Panc1 (cell line): Measurements from ENCODE around the gene SSH3. TPM values are rescaled to one million over a fixed set of nuclear protein-coding genes. Genes with fewer than 3 reads are reported as not detected.

Experiments
- ATAC-seq: fragments of 200-7000 bp; cut with Tn5 transposase; 2 replicates; pipeline ENCODE4 v1.9.1; 2020; ENCODE audit warnings: mild to moderate bottlenecking, moderate library complexity
- BruUV-seq: library from RNA; stranded (reverse); fragments of 400-500 nt; replicated peaks from 2 replicates; lab custom pipeline; 2021; lab: Mats Ljungman, UMichigan
- CTCF ChIA-PET: fragments of 300-600 bp; sonication (Branson Sonifier 250); formaldehyde crosslinking; loops from one replicate; lab custom pipeline; 2022; ENCODE audit warnings: antibody characterized with exemption; lab: Charles Lee
- POLR2A ChIA-PET: fragments of 300-600 bp; sonication (Branson Sonifier 250); formaldehyde crosslinking; loops from one replicate; lab custom pipeline; 2022; ENCODE audit warnings: antibody characterized with exemption; lab: Charles Lee
- DNase-seq: peaks from one replicate; pipeline ENCODE4 v3.0.0-alpha.2; 2010; ENCODE audit warnings: low read depth, low spot score
- H3K27ac ChIP-seq: 2 replicates; pipeline ENCODE4 v1.5.1; 2011; ENCODE audit warnings: mild to moderate bottlenecking, low read length, inconsistent platforms
- H3K27me3 ChIP-seq: fragments of 200-500 bp; sonication (Bioruptor generic); 2 replicates; pipeline ENCODE4 v1.6.0; 2014; ENCODE audit warnings: low read length, inconsistent platforms; ENCODE audit not compliant: control insufficient read depth, insufficient read depth
- H3K36me3 ChIP-seq: fragments of 200-500 bp; sonication (Bioruptor generic); 2 replicates; pipeline ENCODE4 v1.5.1; 2014; ENCODE audit warnings: inconsistent platforms, mild to moderate bottlenecking, low read length, moderate library complexity; ENCODE audit not compliant: control insufficient read depth, insufficient read depth
- H3K4me1 ChIP-seq: 2 replicates; pipeline ENCODE4 v1.5.1; 2011; ENCODE audit warnings: inconsistent platforms, mild to moderate bottlenecking, low read length, moderate library complexity; ENCODE audit not compliant: control insufficient read depth, insufficient read depth
- H3K4me3 ChIP-seq, 2 experiments: 2 replicates each; pipeline ENCODE4 v1.5.1; 2011 to 2012; ENCODE audit warnings: low read depth in 2 of 2, low read length in 2 of 2, mild to moderate bottlenecking in 2 of 2, inconsistent platforms in 1 of 2, moderate library complexity in 1 of 2
- H3K9me3 ChIP-seq: fragments of 200-500 bp; sonication (Bioruptor generic); 2 replicates; pipeline ENCODE4 v1.5.1; 2014; ENCODE audit warnings: low read depth, mild to moderate bottlenecking, inconsistent platforms, low read length, moderate library complexity; ENCODE audit not compliant: control insufficient read depth, insufficient read depth
- POLR2AphosphoS5 ChIP-seq: IDR thresholded peaks from 2 replicates; pipeline ENCODE4 v1.6.1; 2012; ENCODE audit warnings: mild to moderate bottlenecking, low read depth, low read length, moderate library complexity
- SIN3A ChIP-seq: IDR thresholded peaks from 2 replicates; pipeline ENCODE4 v1.6.1; 2012; ENCODE audit warnings: low read depth, mild to moderate bottlenecking, low read length, moderate library complexity, borderline replicate concordance; ENCODE audit not compliant: insufficient read depth
- TCF7L2 ChIP-seq: IDR thresholded peaks from 2 replicates; pipeline ENCODE4 v1.6.1; 2011; ENCODE audit warnings: mild to moderate bottlenecking, low read depth, low read length, inconsistent platforms
- in situ Hi-C: cut with HindIII; loops from 2 replicates; pipeline ENCODE4 v1.10.0; 2016; ENCODE audit warnings: low sequenced_read_pairs, low pct_unique_long_range_greater_than_20kb
- intact Hi-C: fragments of 100-400 bp; cut with micrococcal nuclease; formaldehyde crosslinking; loops from one replicate; pipeline ENCODE4 v1.10.0; 2022; ENCODE audit not compliant: unreplicated experiment
- total RNA-seq: library from RNA; stranded (reverse); gene quantifications from one replicate; pipeline ENCODE4 v1.2.1, GENCODE V29; 2021; ENCODE audit not compliant: unreplicated experiment
- TF ChIP-seq, protein P1 (sequence below), 2 experiments: IDR thresholded peaks; 2 replicates each; pipeline ENCODE4 v1.6.1; 2011 to 2012; ENCODE audit warnings: low read depth in 2 of 2, control low read depth in 1 of 2, low read length in 1 of 2, mild to moderate bottlenecking in 1 of 2, moderate library complexity in 1 of 2; ENCODE audit not compliant: insufficient read depth in 1 of 2
- TF ChIP-seq, protein P2 (sequence below): fragments of 450-650 bp; IDR thresholded peaks from 2 replicates; pipeline ENCODE4 v1.5.1; 2017; ENCODE audit warnings: mild to moderate bottlenecking

SSH3 gene
- total RNA-seq, 1 experiment from 2014 or later: 79.8 TPM

DNA sequence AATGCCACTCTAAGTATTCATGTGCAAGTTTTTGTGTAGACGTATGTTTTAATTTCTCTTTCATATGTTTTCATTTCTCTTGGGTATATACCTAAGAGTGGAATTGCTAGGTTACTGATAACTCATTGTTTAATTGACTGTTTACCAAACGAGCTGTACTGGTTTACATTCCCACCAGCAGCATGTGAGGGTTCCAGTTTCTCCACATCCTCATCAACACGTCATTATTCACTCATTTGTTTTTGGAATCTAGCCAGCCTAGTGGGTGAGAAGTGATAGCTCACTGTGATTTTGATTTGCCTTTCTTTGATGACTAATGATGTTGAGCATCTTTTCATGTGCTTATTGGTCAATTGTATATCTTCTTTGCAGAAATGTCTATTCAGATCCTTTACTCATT lies 10.2 kb upstream of the SSH3 start:
- ChIA-PET CTCF (interaction anchor here (1.0 kb wide), 1 partner anchor 31 kb away, joined by 4 read pairs; no protein-coding TSS in a partner anchor), POLR2A (no interaction called here)
- Histone ChIP-seq H3K27me3 (no peaks in the 10 kb centered on the region), H3K4me3 (no peak overlapping the region), H3K9me3 (no peaks in the 10 kb centered on the region), H3K36me3 (peaks cover 2% of the 10 kb centered on the region; the same call in 1 of the 2 replicates), H3K27ac (no peak overlapping the region), H3K4me1 (peaks cover 14% of the 10 kb centered on the region)
- DNase-seq: no peak
- intact Hi-C loops: no loop called here
- in situ Hi-C loops: no loop called here
- TF ChIP-seq SIN3A (no peak), POLR2AphosphoS5 (no peak), TCF7L2 (no peak)
- TF ChIP-seq, protein P1, sequence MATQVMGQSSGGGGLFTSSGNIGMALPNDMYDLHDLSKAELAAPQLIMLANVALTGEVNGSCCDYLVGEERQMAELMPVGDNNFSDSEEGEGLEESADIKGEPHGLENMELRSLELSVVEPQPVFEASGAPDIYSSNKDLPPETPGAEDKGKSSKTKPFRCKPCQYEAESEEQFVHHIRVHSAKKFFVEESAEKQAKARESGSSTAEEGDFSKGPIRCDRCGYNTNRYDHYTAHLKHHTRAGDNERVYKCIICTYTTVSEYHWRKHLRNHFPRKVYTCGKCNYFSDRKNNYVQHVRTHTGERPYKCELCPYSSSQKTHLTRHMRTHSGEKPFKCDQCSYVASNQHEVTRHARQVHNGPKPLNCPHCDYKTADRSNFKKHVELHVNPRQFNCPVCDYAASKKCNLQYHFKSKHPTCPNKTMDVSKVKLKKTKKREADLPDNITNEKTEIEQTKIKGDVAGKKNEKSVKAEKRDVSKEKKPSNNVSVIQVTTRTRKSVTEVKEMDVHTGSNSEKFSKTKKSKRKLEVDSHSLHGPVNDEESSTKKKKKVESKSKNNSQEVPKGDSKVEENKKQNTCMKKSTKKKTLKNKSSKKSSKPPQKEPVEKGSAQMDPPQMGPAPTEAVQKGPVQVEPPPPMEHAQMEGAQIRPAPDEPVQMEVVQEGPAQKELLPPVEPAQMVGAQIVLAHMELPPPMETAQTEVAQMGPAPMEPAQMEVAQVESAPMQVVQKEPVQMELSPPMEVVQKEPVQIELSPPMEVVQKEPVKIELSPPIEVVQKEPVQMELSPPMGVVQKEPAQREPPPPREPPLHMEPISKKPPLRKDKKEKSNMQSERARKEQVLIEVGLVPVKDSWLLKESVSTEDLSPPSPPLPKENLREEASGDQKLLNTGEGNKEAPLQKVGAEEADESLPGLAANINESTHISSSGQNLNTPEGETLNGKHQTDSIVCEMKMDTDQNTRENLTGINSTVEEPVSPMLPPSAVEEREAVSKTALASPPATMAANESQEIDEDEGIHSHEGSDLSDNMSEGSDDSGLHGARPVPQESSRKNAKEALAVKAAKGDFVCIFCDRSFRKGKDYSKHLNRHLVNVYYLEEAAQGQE (IDR thresholded peaks at IDR 0.05; ENCODE audit: insufficient read depth in 1 of 2, low read depth in 2 of 2, low read length in 1 of 2): no peak
- TF ChIP-seq, protein P2, sequence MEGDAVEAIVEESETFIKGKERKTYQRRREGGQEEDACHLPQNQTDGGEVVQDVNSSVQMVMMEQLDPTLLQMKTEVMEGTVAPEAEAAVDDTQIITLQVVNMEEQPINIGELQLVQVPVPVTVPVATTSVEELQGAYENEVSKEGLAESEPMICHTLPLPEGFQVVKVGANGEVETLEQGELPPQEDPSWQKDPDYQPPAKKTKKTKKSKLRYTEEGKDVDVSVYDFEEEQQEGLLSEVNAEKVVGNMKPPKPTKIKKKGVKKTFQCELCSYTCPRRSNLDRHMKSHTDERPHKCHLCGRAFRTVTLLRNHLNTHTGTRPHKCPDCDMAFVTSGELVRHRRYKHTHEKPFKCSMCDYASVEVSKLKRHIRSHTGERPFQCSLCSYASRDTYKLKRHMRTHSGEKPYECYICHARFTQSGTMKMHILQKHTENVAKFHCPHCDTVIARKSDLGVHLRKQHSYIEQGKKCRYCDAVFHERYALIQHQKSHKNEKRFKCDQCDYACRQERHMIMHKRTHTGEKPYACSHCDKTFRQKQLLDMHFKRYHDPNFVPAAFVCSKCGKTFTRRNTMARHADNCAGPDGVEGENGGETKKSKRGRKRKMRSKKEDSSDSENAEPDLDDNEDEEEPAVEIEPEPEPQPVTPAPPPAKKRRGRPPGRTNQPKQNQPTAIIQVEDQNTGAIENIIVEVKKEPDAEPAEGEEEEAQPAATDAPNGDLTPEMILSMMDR: no peak
- no peak for ATAC-seq
- TSS peak; percentile 60 for BruUV-seq

DNA sequence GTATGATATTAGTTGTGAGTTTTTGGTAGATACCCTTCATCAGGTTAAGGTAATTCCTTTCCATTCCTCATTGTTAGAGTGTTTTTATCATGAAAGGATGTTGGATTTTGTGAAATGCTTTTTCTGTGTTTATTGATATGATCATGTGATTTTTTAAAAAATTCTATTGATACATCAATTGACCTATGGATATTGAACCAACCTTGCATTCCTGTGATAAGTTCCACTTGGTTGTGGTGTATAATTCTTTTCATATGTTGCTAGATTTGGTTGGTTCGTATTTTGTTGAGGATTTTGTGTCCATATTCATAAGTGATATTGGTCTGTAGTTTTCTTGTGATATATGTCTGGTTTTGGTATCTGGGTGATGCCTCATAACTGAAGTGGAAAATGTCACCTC lies 7.5 kb upstream of the SSH3 start:
- Histone ChIP-seq H3K27ac (no peak overlapping the region), H3K9me3 (no peaks in the 10 kb centered on the region), H3K36me3 (0 out of 2 replicates have a peak, but pooled peaks cover 2% of the 10 kb centered on the region), H3K27me3 (no peaks in the 10 kb centered on the region), H3K4me3 (no peak overlapping the region), H3K4me1 (0 out of 2 replicates have a peak, but pooled peaks cover under 1% of the 10 kb centered on the region)
- ATAC-seq: no peak
- intact Hi-C loops (no loop called here), in situ Hi-C loops (no loop called here)
- DNase-seq: no peak
- CTCF ChIA-PET: interaction anchor here (0.6 kb wide), 1 partner anchor 169 kb away, joined by 3 read pairs; no protein-coding TSS in a partner anchor
- POLR2A ChIA-PET: interaction anchor here (0.6 kb wide), 2 partner anchors 58 to 99 kb away, joined by 3 to 4 read pairs; partner anchors contain the start of gene POLD4
- TSS peak; percentile 18 for BruUV-seq
- TF ChIP-seq TCF7L2: no peak
- TF ChIP-seq, protein P1 (IDR thresholded peaks at IDR 0.05; ENCODE audit: insufficient read depth in 1 of 2, low read depth in 2 of 2, low read length in 1 of 2): no peak
- TF ChIP-seq, protein P2: no peak
